KMS-11 (cell line): Measurements from ENCODE around the gene RTN4RL1.

Experiments
- H2AFZ ChIP-seq: fragments of 200-600 bp; sonication (generic); 2 replicates; pipeline ENCODE4 v1.6.1; 2016; ENCODE audit warnings: antibody characterized with exemption, mixed run types, low read depth
- H3K27ac ChIP-seq: fragments of 200-600 bp; sonication (generic); 2 replicates; pipeline ENCODE4 v1.6.1; 2016; ENCODE audit warnings: mild to moderate bottlenecking, mixed run types
- H3K27me3 ChIP-seq: fragments of 200-600 bp; sonication (generic); 2 replicates; pipeline ENCODE4 v1.6.1; 2017; ENCODE audit warnings: mild to moderate bottlenecking, low read depth, mixed run types, moderate library complexity; ENCODE audit not compliant: insufficient read depth
- H3K36me3 ChIP-seq: fragments of 200-600 bp; sonication (generic); 2 replicates; pipeline ENCODE4 v1.6.1; 2017; ENCODE audit warnings: mild to moderate bottlenecking, mixed run types; ENCODE audit not compliant: insufficient read depth
- H3K4me1 ChIP-seq: fragments of 200-600 bp; sonication (generic); 2 replicates; pipeline ENCODE4 v1.6.1; 2016; ENCODE audit warnings: mild to moderate bottlenecking, low read depth, mixed run types; ENCODE audit not compliant: poor library complexity, severe bottlenecking
- H3K4me2 ChIP-seq: fragments of 200-600 bp; sonication (generic); 2 replicates; pipeline ENCODE4 v1.7.0; 2016; ENCODE audit warnings: mild to moderate bottlenecking, mixed run types
- H3K4me3 ChIP-seq: fragments of 200-600 bp; sonication (generic); IDR thresholded peaks from 2 replicates; pipeline ENCODE4 v1.6.1; 2017; ENCODE audit warnings: low read depth, low read length, mixed read lengths; ENCODE audit not compliant: insufficient read depth
- H3K79me2 ChIP-seq: fragments of 200-600 bp; sonication (generic); 2 replicates; pipeline ENCODE4 v1.6.1; 2016; ENCODE audit warnings: low read depth, mixed run types; ENCODE audit not compliant: insufficient read depth
- H3K9ac ChIP-seq: fragments of 200-600 bp; sonication (generic); 2 replicates; pipeline ENCODE4 v1.6.1; 2016; ENCODE audit warnings: mild to moderate bottlenecking, mixed run types
- H4K20me1 ChIP-seq: fragments of 200-600 bp; sonication (generic); 2 replicates; pipeline ENCODE4 v1.6.1; 2016; ENCODE audit warnings: mild to moderate bottlenecking, mixed run types; ENCODE audit not compliant: insufficient read depth
- TF ChIP-seq, protein P1 (sequence below): fragments of 200-600 bp; sonication (generic); conservative IDR thresholded peaks from 2 replicates; pipeline ENCODE4 v1.6.1; 2017; ENCODE audit warnings: low read depth, mild to moderate bottlenecking, antibody characterized with exemption, low read length, moderate library complexity, mixed read lengths

RTN4RL1 gene

DNA sequence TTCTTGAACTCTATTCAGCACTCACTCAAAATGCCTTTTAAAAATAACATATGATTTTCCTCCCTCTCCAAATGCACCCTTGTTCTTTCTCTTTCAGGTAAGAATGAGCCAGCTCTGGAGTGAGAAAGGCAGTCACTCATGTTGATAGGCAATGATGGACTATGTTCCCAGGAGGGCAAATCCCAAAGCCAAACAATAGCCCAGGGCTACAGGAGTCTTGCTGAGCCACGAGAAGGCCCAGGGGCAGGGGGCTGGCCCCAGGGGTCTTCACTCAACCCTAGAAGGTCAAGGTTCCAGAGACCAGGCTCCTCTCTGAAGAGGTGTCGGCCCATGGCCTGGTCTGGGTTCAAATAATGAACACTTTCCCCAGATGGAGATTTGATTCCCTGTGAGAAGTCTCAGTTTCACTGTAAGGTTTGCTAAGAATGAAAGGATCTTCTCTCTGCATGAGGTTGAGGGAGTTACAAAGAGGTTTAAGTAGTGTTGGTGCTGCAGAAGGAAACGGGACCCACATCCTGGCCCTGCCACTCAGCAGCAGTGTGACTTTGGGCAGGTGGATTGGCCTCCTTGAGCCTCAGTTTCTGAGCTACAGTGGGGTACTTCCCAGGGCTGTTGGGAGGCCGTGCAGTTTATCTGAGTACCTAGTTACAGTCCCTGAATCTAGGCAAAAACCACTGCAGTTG lies 49.0 kb downstream of the RTN4RL1 start:
- no peak overlapping the region for H3K9ac ChIP-seq
- no peak overlapping the region for H3K4me2 ChIP-seq
- H4K20me1 ChIP-seq: no peaks in the 10 kb centered on the region
- no peak overlapping the region for H3K27ac ChIP-seq
- H3K27me3 ChIP-seq: no peaks in the 10 kb centered on the region
- no peaks in the 10 kb centered on the region for H3K79me2 ChIP-seq
- no peaks in the 10 kb centered on the region for H3K36me3 ChIP-seq
- H3K4me1 ChIP-seq: peaks cover 6% of the 10 kb centered on the region
- H2AFZ ChIP-seq: no peak overlapping the region
- no peak overlapping the region for H3K4me3 ChIP-seq
- TF ChIP-seq, protein P1, sequence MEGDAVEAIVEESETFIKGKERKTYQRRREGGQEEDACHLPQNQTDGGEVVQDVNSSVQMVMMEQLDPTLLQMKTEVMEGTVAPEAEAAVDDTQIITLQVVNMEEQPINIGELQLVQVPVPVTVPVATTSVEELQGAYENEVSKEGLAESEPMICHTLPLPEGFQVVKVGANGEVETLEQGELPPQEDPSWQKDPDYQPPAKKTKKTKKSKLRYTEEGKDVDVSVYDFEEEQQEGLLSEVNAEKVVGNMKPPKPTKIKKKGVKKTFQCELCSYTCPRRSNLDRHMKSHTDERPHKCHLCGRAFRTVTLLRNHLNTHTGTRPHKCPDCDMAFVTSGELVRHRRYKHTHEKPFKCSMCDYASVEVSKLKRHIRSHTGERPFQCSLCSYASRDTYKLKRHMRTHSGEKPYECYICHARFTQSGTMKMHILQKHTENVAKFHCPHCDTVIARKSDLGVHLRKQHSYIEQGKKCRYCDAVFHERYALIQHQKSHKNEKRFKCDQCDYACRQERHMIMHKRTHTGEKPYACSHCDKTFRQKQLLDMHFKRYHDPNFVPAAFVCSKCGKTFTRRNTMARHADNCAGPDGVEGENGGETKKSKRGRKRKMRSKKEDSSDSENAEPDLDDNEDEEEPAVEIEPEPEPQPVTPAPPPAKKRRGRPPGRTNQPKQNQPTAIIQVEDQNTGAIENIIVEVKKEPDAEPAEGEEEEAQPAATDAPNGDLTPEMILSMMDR: no peak

DNA sequence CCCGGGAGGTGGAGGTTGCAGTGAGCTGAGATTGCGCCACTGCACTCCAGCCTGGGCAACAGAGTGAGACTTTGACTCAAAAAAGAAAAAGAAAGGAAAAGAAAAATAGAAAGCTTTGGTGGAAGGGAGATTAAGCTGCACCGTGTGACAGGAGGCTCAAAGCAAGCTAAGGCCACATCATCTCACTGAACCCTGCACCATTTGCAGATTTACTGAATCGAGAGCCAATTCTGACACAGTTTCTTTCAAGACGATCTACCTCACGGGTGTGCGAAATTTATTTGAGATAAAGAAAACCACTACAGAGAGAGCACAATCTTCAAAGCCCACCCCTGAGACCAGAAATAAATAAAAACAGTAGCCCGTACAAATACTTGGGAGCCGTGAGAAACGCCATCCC lies 49.6 kb downstream of the RTN4RL1 start:
- Histone ChIP-seq H3K36me3 (no peaks in the 10 kb centered on the region), H3K79me2 (no peaks in the 10 kb centered on the region), H3K27me3 (no peaks in the 10 kb centered on the region), H4K20me1 (no peaks in the 10 kb centered on the region), H3K9ac (no peak overlapping the region), H2AFZ (no peak overlapping the region), H3K4me1 (peaks cover 6% of the 10 kb centered on the region), H3K27ac (no peak overlapping the region), H3K4me2 (no peak overlapping the region), H3K4me3 (no peak overlapping the region)
- TF ChIP-seq, protein P1: no peak

DNA sequence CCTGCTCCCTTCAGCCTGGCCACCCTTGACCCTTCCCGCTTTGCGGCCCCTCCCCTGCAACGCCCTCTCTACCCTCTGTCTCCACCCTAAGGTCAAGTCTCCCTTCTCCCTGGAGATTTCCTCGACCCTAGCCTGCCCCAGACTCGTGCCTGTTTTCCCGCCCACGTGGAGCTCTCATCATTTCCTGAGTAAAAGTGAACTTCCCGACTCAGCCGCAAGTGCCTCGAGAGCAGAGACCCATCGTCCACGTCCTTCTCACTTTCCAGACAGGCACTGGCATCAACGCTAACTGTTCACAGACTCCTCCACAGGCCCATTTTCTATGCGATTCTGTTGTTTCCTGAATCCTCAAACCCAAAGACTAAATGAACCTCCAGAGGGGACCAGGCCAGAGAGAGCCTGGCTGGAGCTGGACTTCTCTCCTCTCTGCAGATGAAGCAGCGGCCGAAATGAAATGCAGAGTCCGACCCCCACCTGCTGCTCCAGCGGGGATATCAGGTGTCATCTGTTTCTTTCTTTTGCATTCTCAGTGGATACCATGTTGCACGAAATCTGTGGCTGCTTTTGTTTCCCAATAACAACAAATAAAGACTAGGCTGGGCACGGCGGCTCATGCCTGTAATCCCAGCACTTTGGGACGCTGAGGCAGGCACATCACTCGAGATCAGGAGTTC lies 52.5 kb downstream of the RTN4RL1 start:
- H2AFZ ChIP-seq: no peak overlapping the region
- H3K27ac ChIP-seq: no peak overlapping the region
- no peak overlapping the region for H3K4me2 ChIP-seq
- no peaks in the 10 kb centered on the region for H3K36me3 ChIP-seq
- no peak overlapping the region for H3K9ac ChIP-seq
- H3K79me2 ChIP-seq: no peaks in the 10 kb centered on the region
- peaks cover 17% of the 10 kb centered on the region for H3K27me3 ChIP-seq
- no peak overlapping the region for H3K4me3 ChIP-seq
- H3K4me1 ChIP-seq: peaks cover 6% of the 10 kb centered on the region
- TF ChIP-seq, protein P1: no peak
- no peaks in the 10 kb centered on the region for H4K20me1 ChIP-seq

DNA sequence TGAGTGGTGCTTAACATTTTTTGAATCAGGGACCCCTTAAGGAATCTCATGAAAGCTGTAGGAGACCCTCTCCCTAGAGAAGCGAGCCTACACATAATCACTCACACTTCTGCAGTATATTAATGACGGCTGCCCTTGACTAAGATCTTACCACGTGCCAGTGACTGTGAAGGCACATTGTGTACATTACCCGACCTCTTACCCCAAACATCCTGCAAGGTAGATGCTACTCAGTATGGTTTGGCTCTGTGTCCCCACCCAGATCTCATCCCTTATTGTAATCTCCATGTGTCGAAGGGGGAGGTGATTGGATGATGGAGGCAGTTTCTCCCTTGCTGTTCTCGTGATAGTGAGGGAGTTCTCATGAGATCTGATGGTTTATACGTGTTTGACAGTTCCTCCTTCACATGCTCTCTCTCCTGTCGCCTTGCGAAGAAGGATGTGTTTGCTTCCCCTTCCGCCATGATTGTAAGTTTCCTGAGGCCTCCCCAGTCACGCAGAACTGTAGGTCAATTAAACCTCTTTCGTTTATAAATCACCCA lies 54.2 kb downstream of the RTN4RL1 start:
- no peaks in the 10 kb centered on the region for H4K20me1 ChIP-seq

More for the DNA sequence above, 54.2 kb downstream of the RTN4RL1 start:
- Histone ChIP-seq H3K9ac (no peak overlapping the region), H3K4me3 (no peak overlapping the region), H3K79me2 (no peaks in the 10 kb centered on the region), H2AFZ (no peak overlapping the region), H3K27ac (no peak overlapping the region), H3K4me2 (no peak overlapping the region), H3K27me3 (peaks cover 19% of the 10 kb centered on the region), H3K4me1 (no peaks in the 10 kb centered on the region), H3K36me3 (no peaks in the 10 kb centered on the region)
- TF ChIP-seq, protein P1: no peak
